IMR-90 (cell line): ENCODE data around the gene LRRC1. TPM values are rescaled to one million over a fixed set of nuclear protein-coding genes. Genes with fewer than 3 reads are reported as not detected.

ENCODE experiments used
- ATAC-seq: fragments of 200-7000 bp; cut with Tn5 transposase; 2 replicates; pipeline ENCODE4 v1.9.1; 2020; ENCODE audit warnings: low read depth, mild to moderate bottlenecking, moderate library complexity
- BruUV-seq: library from RNA; stranded (reverse); fragments of 400-500 nt; replicated peaks from 2 replicates; lab custom pipeline; 2021; lab: Mats Ljungman, UMichigan
- CTCF ChIA-PET: fragments of 300-600 bp; formaldehyde crosslinking; extraction: SDS; loops from one replicate; lab custom pipeline; 2021; ENCODE audit warnings: antibody characterized with exemption; lab: Yijun Ruan, JAX
- POLR2A ChIA-PET: fragments of 300-600 bp; sonication (Branson Sonifier 250); formaldehyde crosslinking; loops from one replicate; lab custom pipeline; 2022; ENCODE audit warnings: antibody characterized with exemption; ENCODE audit not compliant: unreplicated experiment; lab: Charles Lee
- DNase-seq: peaks from one replicate; pipeline ENCODE4 v3.0.0; 2013
- H2AFZ ChIP-seq: replicated peaks from 2 replicates; pipeline ENCODE3; 2013; ENCODE audit warnings: low read length, mild to moderate bottlenecking; ENCODE audit not compliant: poor library complexity
- H2AK5ac ChIP-seq: 2 replicates; pipeline ENCODE4 v1.6.1; 2013; ENCODE audit warnings: low read depth, low read length, inconsistent platforms
- H2AK9ac ChIP-seq: replicated peaks from 2 replicates; pipeline ENCODE3; 2013; ENCODE audit warnings: mild to moderate bottlenecking, low read depth, low read length, moderate library complexity; ENCODE audit not compliant: poor library complexity
- H2BK120ac ChIP-seq: 2 replicates; pipeline ENCODE4 v1.6.1; 2013; ENCODE audit warnings: low read depth, low read length, inconsistent platforms
- H2BK15ac ChIP-seq: 3 replicates; pipeline ENCODE4 v1.6.1; 2013; ENCODE audit warnings: low read depth, low read length, inconsistent platforms
- H2BK20ac ChIP-seq: 2 replicates; pipeline ENCODE4 v1.6.1; 2013; ENCODE audit warnings: low read depth, mild to moderate bottlenecking, inconsistent platforms, low read length, moderate library complexity
- H2BK5ac ChIP-seq: 2 replicates; pipeline ENCODE4 v1.6.1; 2013; ENCODE audit warnings: mild to moderate bottlenecking, low read depth, low read length, inconsistent platforms; ENCODE audit not compliant: poor library complexity, severe bottlenecking
- H3K14ac ChIP-seq: replicated peaks from 2 replicates; pipeline ENCODE4 v1.6.1; 2013; ENCODE audit warnings: low read depth, low read length, inconsistent platforms
- H3K18ac ChIP-seq: 2 replicates; pipeline ENCODE4 v1.6.1; 2013; ENCODE audit warnings: low read depth, low read length, control low read depth
- H3K23ac ChIP-seq: 2 replicates; pipeline ENCODE4 v1.6.1; 2013; ENCODE audit warnings: low read depth, low read length, inconsistent platforms
- H3K27ac ChIP-seq: 2 replicates; pipeline ENCODE4 v1.5.1; 2013; ENCODE audit warnings: mild to moderate bottlenecking, control low read depth, low read length; ENCODE audit not compliant: insufficient read depth
- H3K27me3 ChIP-seq: 2 replicates; pipeline ENCODE4 v1.6.1; 2013; ENCODE audit warnings: low read length; ENCODE audit not compliant: control insufficient read depth, insufficient read depth
- H3K36me3 ChIP-seq: 2 replicates; pipeline ENCODE4 v1.6.1; 2013; ENCODE audit warnings: low read length, mixed read lengths; ENCODE audit not compliant: control insufficient read depth, insufficient read depth
- H3K4ac ChIP-seq: 2 replicates; pipeline ENCODE4 v1.6.1; 2013; ENCODE audit warnings: low read depth, low read length, inconsistent platforms
- H3K4me1 ChIP-seq: 2 replicates; pipeline ENCODE4 v1.6.1; 2013; ENCODE audit warnings: low read length, mixed read lengths; ENCODE audit not compliant: control insufficient read depth, insufficient read depth
- H3K4me2 ChIP-seq: 2 replicates; pipeline ENCODE4 v1.6.1; 2013; ENCODE audit warnings: low read depth, mild to moderate bottlenecking, control low read depth, low read length, moderate library complexity
- H3K4me3 ChIP-seq: 2 replicates; pipeline ENCODE4 v1.5.1; 2013; ENCODE audit warnings: low read depth, mild to moderate bottlenecking, control low read depth, low read length, moderate library complexity; ENCODE audit not compliant: insufficient read depth
- H3K56ac ChIP-seq: 2 replicates; pipeline ENCODE4 v1.6.1; 2013; ENCODE audit warnings: low read length, inconsistent platforms; ENCODE audit not compliant: insufficient read depth; ENCODE audit errors: extremely low read depth
- H3K79me1 ChIP-seq, 2 experiments: 2 replicates each; pipeline ENCODE4 v1.6.1; 2013; ENCODE audit warnings: low read length in 2 of 2, inconsistent platforms in 1 of 2, low read depth in 1 of 2
- H3K9ac ChIP-seq: 2 replicates; pipeline ENCODE4 v1.6.1; 2013; ENCODE audit warnings: low read depth, low read length, control low read depth
- H3K9me1 ChIP-seq: 2 replicates; pipeline ENCODE4 v1.6.1; 2013; ENCODE audit warnings: low read length, inconsistent platforms; ENCODE audit not compliant: insufficient read depth
- H3K9me3 ChIP-seq: 2 replicates; pipeline ENCODE4 v1.6.1; 2013; ENCODE audit warnings: low read length; ENCODE audit not compliant: control insufficient read depth, insufficient read depth
- H4K20me1 ChIP-seq: 2 replicates; pipeline ENCODE4 v1.6.1; 2013; ENCODE audit warnings: low read length, inconsistent platforms; ENCODE audit not compliant: insufficient read depth
- H4K5ac ChIP-seq: 2 replicates; pipeline ENCODE4 v1.6.1; 2013; ENCODE audit warnings: mild to moderate bottlenecking, low read depth, low read length, control low read depth
- H4K8ac ChIP-seq, 2 experiments: 2 replicates each; pipeline ENCODE4 v1.6.1; 2013; ENCODE audit warnings: low read depth in 2 of 2, low read length in 2 of 2, control low read depth in 1 of 2, inconsistent platforms in 1 of 2
- H4K91ac ChIP-seq: 2 replicates; pipeline ENCODE4 v1.6.1; 2013; ENCODE audit warnings: low read depth, low read length, inconsistent platforms; ENCODE audit not compliant: insufficient read depth
- BHLHE40 ChIP-seq: fragments of 150-350 bp; IDR thresholded peaks from 2 replicates; pipeline ENCODE4 v1.6.1; 2016; ENCODE audit warnings: mild to moderate bottlenecking, low read depth, low read length
- CHD1 ChIP-seq: IDR thresholded peaks from 2 replicates; pipeline ENCODE4 v1.6.1; 2012; ENCODE audit warnings: low read depth, low read length, improper control_type of control experiment
- CTCF ChIP-seq: conservative IDR thresholded peaks from 2 replicates; pipeline ENCODE4 v1.5.1; 2012; ENCODE audit warnings: mild to moderate bottlenecking, low read depth, low read length, improper control_type of control experiment
- RAD21 ChIP-seq: IDR thresholded peaks from 2 replicates; pipeline ENCODE4 v1.6.1; 2012; ENCODE audit warnings: low read length, improper control_type of control experiment
- RCOR1 ChIP-seq: IDR thresholded peaks from 2 replicates; pipeline ENCODE4 v1.6.1; 2012; ENCODE audit warnings: mild to moderate bottlenecking, low read length, improper control_type of control experiment; ENCODE audit not compliant: insufficient replicate concordance
- SMC3 ChIP-seq: fragments of 150-350 bp; IDR thresholded peaks from 2 replicates; pipeline ENCODE4 v1.6.1; 2016; ENCODE audit warnings: low read depth, mild to moderate bottlenecking, antibody characterized with exemption, low read length, moderate library complexity
- WGBS, 2 experiments: methylation state at CpG; one replicate each; pipeline versions ENCODE4 v1.1.5 to v1.1.7; 2013; ENCODE audit warnings: missing lambda C conversion rate in 2 of 2; ENCODE audit not compliant: insufficient read length in 1 of 2; ENCODE audit errors: extremely low coverage in 2 of 2; 5-methylcytosine and 5-hydroxymethylcytosine counted together
- dilution Hi-C: fragments of 300-500 bp; cut with HindIII; formaldehyde crosslinking; loops from one replicate; pipeline ENCODE4 v1.14.3; 2018; ENCODE audit warnings: low sequenced_read_pairs; ENCODE audit not compliant: unreplicated experiment
- in situ Hi-C: fragments of 300-500 bp; cut with MboI; formaldehyde crosslinking; loops from 3 replicates; pipeline ENCODE4 v1.14.3; 2019; ENCODE audit warnings: low sequenced_read_pairs, inconsistent platforms, mixed read lengths
- intact Hi-C: fragments of 100-400 bp; cut with micrococcal nuclease; formaldehyde crosslinking; loops from 2 replicates; pipeline ENCODE4 v1.10.0; 2022
- polyA plus RNA-seq, 3 experiments: library from polyadenylated mRNA; depleted of rRNA; stranded (reverse); fragments of >200 nt; gene quantifications; 2 replicates each; pipeline ENCODE4 v1.2.3, GENCODE V29; 2012; ENCODE audit warnings: low replicate concordance in 1 of 3
- total RNA-seq: library from RNA; depleted of rRNA; stranded (reverse); fragments of >200 nt; gene quantifications from 2 replicates; pipeline ENCODE4 v1.2.3, GENCODE V29; 2012

LRRC1 gene
- total and polyA plus RNA-seq, 2 of the 4 experiments (the other 2 are of a cell fraction), result 5.1 to 6.1 TPM

GRCh38 chr6:53771785-53772624 lies 22.8 kb upstream of the LRRC1 start:
- Histone ChIP-seq H2AK9ac (no peak overlapping the region), H2BK15ac (no peak overlapping the region), H4K20me1 (no peaks in the 10 kb centered on the region), H2BK120ac (no peak overlapping the region), H3K36me3 (no peaks in the 10 kb centered on the region), H3K9me1 (no peaks in the 10 kb centered on the region), H3K4ac (no peak overlapping the region), H3K18ac (no peak overlapping the region), H3K9me3 (no peaks in the 10 kb centered on the region), H2AFZ (no peak overlapping the region), H3K56ac (no peak overlapping the region), H3K23ac (no peak overlapping the region), H4K91ac (no peak overlapping the region), H3K4me1 (peaks cover 5% of the 10 kb centered on the region; the same call in 1 of the 2 replicates), H3K9ac (no peak overlapping the region), H2AK5ac (no peak overlapping the region), H3K27ac (no peak overlapping the region), H3K4me3 (no peak overlapping the region), H3K14ac (no peak overlapping the region; the same call in 1 of the 2 replicates), H2BK20ac (no peak overlapping the region), H4K5ac (no peak overlapping the region), H3K79me1 (no peaks in the 10 kb centered on the region), H3K27me3 (no peaks in the 10 kb centered on the region), H3K4me2 (no peak overlapping the region), H2BK5ac (no peak overlapping the region), H4K8ac (no peak overlapping the region)
- dilution Hi-C loops (no loop called here), intact Hi-C loops (no loop called here), in situ Hi-C loops (no loop called here)
- ATAC-seq (peak; percentile 82), DNase-seq (peak; percentile 83)
- ChIA-PET POLR2A (no interaction called here), CTCF (interaction anchor here (0.6 kb wide), 1 partner anchor 10 kb away, joined by 6 read pairs; no protein-coding TSS in a partner anchor)
- WGBS, 2 experiments, result 100% methylated on average over 1 of the region's 2 CpGs; no CpG with 5 or more reads in 1 of the 2 experiments
- TF ChIP-seq CTCF (no peak), RAD21 (no peak), CHD1 (no peak), SMC3 (no peak), RCOR1 (no peak), BHLHE40 (no peak)
- BruUV-seq, result no TSS peak
